DND-41 (cell line): ENCODE results near the gene DNASE2B.

Source experiments
- CTCF ChIP-seq: IDR thresholded peaks from 2 replicates; pipeline ENCODE4 v1.5.1; 2012; ENCODE audit warnings: borderline replicate concordance, low read length, moderate library complexity, mild to moderate bottlenecking; ENCODE audit not compliant: poor library complexity, severe bottlenecking; ENCODE audit errors: extremely low read depth
- EZH2 ChIP-seq: IDR thresholded peaks from 3 replicates; pipeline ENCODE4 v1.6.1; 2012; ENCODE audit warnings: borderline replicate concordance, low read depth, mild to moderate bottlenecking, moderate library complexity, low read length, inconsistent platforms; ENCODE audit not compliant: severe bottlenecking

- TF ChIP-seq EZH2 (no peak), CTCF (no peak)
Observed at GRCh38 chr1:84462118-84462517, 63.8 kb downstream of the DNASE2B start.
